Keratinocyte (primary cell): ENCODE results near the gene PRPSAP1.

Experiments used
- CTCF ChIP-seq, 3 experiments: IDR thresholded peaks in 1 of 3; conservative IDR thresholded peaks in 1 of 3; optimal IDR thresholded peaks in 1 of 3; 2 replicates in 2 of 3; 3 replicates in 1 of 3; pipeline versions ENCODE3 to v1.5.1; 2011; ENCODE audit warnings: low read length in 3 of 3, mild to moderate bottlenecking in 3 of 3, moderate library complexity in 2 of 3, control low read depth in 1 of 3, inconsistent platforms in 1 of 3; ENCODE audit not compliant: insufficient read depth in 2 of 3; ENCODE audit errors: extremely low read depth in 1 of 3
- EZH2 ChIP-seq: IDR thresholded peaks from one replicate; pipeline ENCODE4 v1.6.1; 2012; ENCODE audit warnings: inconsistent platforms, mild to moderate bottlenecking, low read length, moderate library complexity

GRCh38 chr17:76350463-76350862 is 3.3 kb downstream of the PRPSAP1 start:
- TF ChIP-seq EZH2 (no peak), CTCF (optimal IDR thresholded peaks at IDR 0.05 in 1 of 3, IDR thresholded peaks at IDR 0.05 in 1 of 3, conservative IDR thresholded peaks at IDR 0.05 in 1 of 3; ENCODE audit: extremely low read depth in 1 of 3, insufficient read depth in 2 of 3, low read length in 3 of 3) (no peak)
